GM19463 (cell line): ENCODE results near the gene FAM83D.
A peak's percentile ranks its signal among the peaks of the same experiment; 100 is the strongest.
"Not testable (repeated sequence)": the region's sequence is repeated elsewhere in the genome, so short reads cannot be mapped to it uniquely, and the experiment has no call there.

Experiments
- ATAC-seq: cut with Tn5 transposase; IDR thresholded peaks from one replicate; pipeline ENCODE4 v1.9.1; 2021; ENCODE audit warnings: mild to moderate bottlenecking, moderate library complexity; ENCODE audit not compliant: unreplicated experiment

Gene FAM83D

GRCh38 chr20:38962044-38962927, 36.1 kb downstream of the FAM83D start, which contains the start of gene DHX35:
DHX35 (plus strand) TSS chr20:38962344; CDS start chr20:38962368, 24 bp downstream.
- ATAC-seq, result peak; percentile 95

DNA sequence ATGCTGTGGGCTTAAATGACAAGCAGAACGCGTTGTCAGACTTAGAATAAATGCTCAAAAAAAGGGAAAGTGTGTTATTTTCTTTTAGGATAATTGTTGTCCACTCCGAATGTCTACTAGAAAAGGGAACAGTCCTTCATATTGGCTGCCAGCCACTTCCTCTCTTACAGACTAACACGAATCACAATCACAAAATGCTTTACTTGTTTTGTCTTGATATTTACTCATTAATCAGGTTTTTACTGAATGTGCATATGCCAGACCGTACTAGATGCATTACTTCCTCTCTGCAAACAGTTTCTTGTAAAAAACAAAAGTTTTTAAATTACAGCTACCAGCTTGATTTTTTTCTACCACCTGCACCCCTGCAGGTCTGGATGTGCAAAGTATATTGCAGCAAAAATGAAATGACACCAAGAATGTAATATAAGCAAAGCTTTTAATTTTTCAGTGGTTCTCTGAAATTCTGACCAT, 36.7 kb downstream of the FAM83D start:
- ATAC-seq, result no peak

DNA sequence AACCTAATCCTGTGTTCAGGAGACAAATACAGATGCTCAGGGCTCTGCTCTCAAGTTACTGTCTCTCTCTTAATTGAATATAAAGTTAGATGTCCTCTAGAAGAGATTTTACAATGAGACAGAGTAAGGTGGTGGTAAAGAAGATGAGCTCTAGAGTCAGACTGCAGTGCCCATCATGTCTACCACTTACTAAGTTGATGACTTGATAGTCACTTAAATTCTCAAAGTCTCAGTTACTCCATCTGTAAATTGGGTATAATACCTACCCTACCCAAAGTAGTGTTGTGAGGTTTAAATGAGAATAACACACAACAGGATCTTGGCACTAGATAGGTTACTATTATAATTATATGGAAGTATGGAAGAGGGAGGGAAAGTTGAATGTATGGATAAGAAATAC, 37.5 kb downstream of the FAM83D start:
- no peak for ATAC-seq

DNA sequence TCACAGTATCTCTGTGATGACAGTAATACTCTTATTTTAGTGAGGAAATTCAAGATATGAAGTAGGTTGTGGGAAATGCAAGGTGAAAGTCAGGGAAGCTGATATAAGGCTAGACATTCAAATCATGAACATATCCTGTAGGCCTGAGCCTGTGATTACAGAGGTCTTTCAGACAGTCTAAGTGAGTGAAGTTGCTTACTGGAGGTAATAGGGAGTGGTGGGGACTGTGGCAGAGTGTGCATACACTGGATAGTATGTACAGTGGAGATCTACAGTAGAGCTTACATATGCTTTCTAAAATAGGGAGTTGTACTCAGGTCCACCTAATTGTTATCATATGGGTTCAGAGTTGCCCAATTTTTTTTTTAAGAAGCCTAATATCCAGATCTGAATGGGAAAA, 39.0 kb downstream of the FAM83D start:
- no peak for ATAC-seq

DNA sequence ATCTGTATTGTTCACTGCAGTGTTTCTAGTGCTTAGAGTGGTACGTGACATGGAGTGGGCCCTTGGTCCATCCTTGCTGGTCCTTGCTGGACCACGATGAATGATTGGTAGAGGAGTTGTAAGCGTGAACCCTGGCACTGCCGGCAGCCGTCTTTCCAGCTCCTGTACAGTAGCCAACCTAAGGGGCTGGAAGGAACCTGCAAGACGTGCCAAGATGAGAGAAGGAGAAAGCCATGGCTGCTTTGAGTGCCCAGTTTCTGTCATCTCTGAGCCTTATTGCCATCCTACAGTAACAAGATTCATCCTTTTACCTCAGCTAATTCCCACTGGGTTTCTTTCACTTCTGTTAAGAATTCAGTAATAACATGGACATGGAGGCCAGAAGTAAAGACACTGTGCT, 41.9 kb downstream of the FAM83D start:
- ATAC-seq, result no peak

- ATAC-seq, result no peak
Observed at GRCh38 chr20:38969708-38970107, 43.5 kb downstream of the FAM83D start.

DNA sequence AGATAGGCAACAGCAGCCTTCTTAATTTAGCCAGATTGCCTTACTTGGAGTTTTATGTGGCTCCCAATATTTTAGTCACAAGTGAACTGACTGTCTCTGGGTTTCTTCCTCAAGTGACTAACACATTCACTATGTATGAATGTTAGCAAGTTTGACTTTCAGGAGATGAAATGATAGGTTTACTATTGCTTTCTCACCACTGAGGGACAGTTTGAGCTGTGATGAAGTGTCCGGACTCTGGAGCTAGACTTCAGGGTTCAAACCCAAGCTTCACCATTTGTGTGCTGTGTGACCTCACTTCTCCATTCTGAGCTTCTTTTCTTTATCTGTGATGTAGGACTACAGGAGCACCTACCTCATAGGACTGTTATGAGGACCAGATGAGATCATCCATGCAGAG, 44.1 kb downstream of the FAM83D start:
- ATAC-seq, result no peak

GRCh38 chr20:38973107-38973506, 46.9 kb downstream of the FAM83D start:
- ATAC-seq, result no peak

- ATAC-seq, result no peak
Observed at GRCh38 chr20:38973645-38974044, 47.4 kb downstream of the FAM83D start.

DNA sequence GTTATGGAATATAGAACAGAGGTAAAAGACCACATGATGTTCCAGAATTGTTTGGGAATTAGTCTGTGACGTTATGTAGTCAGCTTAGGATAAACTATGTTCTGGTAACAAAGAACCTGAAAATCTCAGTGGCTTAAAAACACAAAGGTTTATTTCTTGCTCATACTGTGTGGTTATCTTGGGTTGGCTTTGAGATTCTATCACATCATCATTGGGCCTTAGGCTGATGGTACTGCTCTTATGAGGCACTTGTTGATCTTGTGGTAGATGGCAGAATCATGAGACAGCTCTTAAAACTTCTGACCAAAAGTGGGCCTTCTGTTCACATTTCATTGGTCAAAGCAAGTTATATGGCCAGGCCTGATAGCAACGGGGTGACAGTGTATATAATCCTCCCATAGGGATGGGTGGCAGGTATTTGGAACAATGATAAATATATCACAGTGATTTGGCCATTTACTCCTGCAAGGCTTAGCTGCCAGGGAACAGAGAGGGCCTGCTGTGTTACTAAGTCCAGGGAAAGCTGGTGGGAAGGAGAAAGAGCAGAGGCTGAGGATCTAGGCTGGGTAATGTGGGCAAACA, 49.4 kb downstream of the FAM83D start:
- ATAC-seq, result no peak

DNA sequence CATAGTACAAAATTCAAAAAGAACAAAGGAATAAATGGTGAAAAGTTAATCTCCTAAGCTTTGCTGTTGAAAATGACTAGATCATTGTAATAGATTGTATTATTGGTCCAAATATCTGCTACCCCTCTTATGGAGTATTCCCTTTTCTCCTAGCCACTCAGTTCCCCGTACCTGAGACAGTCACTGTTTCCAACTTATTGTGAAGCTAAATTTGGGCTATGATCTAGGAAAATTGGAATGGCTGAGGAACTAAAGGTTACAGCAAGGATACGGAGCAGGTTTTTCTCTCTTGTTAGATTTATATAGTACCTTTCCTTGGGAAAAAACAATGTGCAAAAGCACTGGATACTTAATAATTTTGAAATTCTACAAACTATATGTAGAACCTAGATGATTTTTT, 53.2 kb downstream of the FAM83D start:
- no peak for ATAC-seq

DNA sequence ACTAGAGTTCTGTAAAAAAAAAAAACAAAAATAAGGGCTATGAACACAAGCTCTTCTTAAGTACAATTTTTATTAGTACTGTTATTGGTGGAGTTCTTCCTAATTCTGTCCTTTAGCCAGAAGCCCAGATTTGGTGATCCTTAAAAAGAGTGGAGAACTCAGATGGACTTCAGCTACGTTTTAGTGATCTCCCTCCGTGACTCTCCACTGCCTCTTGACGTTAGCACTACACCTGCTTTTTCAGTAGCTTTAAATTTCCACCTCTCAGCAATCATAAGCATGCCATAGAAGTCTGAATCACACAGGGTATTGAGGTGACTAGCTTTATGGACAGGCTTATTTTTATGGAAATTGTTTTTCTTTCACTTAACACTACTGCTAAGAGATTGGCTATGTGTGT, 53.6 kb downstream of the FAM83D start:
- no peak for ATAC-seq

- no peak for ATAC-seq
Observed at GRCh38 chr20:38982291-38982690, 56.1 kb downstream of the FAM83D start.

GRCh38 chr20:38985060-38985459, 58.8 kb downstream of the FAM83D start:
- no peak for ATAC-seq

DNA sequence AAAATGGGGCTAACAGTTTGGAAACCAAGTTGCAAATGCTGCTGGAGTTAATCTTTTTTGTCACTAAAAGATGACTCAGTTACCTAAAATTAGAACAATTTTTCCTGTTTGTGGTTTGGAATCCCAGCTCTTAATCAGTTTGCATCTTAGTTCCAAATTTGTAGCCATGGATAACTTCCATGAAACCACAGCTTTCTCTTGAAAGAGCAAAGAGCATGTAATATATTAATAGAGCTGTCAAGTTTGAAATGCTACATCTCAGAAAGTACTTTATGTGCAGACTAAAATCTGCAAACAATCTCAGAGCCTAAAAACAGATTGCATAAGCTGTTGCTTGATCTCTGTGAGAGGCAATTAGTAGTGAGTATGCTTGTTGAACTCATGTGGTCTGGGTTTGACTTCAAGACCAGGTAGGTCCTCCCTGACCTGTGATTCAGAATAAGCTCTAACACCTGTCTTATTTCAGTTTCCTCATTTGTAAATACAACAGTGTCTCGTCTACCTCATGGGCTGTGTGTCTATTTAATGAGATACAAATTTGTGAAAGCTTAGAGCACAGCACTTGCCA, 59.5 kb downstream of the FAM83D start:
- no peak for ATAC-seq

DNA sequence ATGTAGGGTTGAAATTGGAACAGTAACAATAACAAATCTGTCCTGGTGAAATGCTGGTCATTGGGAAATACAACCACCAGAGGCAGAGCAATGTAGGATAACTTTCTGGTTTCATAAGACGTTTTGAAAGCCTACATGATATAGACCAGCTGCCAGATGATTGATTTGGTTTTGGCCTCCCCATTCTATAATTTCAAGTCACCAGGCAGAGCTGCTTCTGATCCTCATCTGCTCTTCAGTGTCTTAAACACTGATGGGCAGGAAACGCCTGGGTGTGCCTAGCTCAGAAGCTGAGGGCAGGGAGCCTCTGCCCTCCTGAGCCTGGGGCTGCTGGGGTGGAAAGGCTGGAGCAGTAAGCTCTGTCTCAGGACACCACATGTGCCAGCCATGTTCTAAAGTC, 60.4 kb downstream of the FAM83D start:
- ATAC-seq, result no peak

DNA sequence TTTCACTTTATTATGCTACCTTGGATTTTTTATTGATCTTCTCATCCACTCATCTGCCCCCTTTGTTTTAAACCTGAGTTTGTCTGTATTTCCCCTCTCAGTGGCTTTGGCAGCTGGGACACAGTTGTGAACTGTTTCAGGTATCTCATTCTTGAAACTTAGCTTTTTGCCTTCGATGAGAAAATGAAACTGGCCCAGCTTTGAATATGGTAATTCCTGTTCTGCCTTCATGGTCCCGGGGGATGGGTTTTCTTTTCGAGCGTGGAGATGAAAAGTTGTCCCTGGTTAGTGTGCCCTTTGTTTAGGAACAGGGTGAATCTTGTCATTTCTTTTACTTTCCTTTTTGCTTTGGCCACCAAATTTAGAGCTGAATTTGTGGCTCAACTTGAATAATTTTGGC, 61.6 kb downstream of the FAM83D start:
- peak; percentile 80 for ATAC-seq

GRCh38 chr20:38990728-38991127, 64.5 kb downstream of the FAM83D start:
- ATAC-seq, result no peak

- ATAC-seq, result no peak
Observed at GRCh38 chr20:38991814-38992704, 65.8 kb downstream of the FAM83D start.

DNA sequence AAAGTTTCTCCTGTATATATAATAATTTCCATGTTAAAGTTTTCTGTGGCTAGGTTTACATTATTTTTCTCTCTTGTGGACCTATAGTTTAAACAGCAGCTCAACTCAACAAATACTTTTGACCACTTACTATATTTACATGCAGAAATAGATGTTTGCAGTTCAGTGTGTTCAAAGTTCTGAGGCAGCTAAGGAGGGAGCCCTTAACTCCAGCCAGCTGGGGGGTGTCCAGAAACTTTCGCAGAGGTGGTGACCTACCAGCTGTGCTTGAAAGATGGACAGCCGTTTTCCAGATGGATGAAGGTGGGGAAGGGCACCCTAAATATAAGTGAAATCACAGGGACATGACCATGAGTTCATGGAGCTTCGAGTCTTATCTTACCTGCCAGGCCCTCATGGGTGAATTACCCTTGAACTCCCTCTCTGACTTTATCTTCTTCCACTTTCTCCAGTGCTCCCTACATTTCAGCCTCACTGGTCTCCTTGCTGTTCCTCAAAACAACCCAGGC, 69.4 kb downstream of the FAM83D start:
- ATAC-seq, result no peak

DNA sequence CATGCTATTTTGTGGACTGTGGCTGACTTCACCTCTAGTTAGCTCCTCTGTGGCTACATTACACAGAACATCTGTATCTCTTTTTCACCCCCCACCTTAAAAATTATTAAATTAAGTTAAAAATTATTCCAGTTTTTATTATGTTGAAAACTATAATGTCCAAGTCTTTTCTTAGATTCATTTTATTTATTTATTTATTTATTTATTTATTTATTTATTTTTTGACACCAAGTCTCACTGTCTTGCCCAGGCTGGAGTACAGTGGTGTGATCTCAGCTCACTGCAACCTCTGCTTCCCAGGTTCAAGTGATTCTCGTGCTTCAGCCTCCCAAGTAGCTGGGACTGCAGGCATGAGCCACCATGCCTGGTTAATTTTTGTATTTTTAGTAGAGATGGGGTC, 70.6 kb downstream of the FAM83D start:
- ATAC-seq, result not testable (repeated sequence)
